ENCODE data around the gene GRM8. TPM values are rescaled to one million over a fixed set of nuclear protein-coding genes. Genes with fewer than 3 reads are reported as not detected.

The GRM8 gene
- total and polyA plus RNA-seq, 4 donors = 0.28 to 4.9 (median 2.8) TPM

DNA sequence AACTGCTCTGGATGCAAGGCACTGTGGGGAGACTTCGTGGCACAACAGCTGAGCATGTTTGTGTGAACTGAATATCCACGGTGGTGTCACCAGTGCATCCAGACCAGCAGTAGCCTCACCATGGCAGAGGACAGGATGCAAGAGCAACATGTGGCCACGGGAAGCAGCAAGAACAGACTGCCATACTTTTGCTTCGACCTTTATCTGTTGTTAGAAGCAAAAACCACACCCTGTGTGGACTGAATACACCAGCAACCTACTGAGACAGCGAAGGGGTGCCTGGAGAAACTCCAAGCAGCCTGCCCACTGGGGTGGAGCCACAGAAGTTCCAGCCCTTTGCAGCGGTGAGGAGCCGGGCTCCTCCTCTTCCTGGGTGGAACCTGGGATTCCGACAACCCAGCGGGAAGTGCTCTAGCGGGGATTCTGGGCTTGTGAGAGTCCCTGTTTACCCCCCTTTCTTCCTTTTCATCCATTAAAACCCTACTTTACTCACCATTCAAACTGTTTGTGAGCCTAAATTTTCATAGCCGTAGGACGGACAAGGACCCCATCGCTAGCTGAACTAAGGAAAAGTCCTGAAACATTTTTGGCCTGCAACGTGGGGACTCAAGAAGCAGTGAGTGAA lies 584.9 kb downstream of the GRM8 start (continued):
- TF ChIP-seq, protein P1, sequence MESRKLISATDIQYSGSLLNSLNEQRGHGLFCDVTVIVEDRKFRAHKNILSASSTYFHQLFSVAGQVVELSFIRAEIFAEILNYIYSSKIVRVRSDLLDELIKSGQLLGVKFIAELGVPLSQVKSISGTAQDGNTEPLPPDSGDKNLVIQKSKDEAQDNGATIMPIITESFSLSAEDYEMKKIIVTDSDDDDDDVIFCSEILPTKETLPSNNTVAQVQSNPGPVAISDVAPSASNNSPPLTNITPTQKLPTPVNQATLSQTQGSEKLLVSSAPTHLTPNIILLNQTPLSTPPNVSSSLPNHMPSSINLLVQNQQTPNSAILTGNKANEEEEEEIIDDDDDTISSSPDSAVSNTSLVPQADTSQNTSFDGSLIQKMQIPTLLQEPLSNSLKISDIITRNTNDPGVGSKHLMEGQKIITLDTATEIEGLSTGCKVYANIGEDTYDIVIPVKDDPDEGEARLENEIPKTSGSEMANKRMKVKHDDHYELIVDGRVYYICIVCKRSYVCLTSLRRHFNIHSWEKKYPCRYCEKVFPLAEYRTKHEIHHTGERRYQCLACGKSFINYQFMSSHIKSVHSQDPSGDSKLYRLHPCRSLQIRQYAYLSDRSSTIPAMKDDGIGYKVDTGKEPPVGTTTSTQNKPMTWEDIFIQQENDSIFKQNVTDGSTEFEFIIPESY (IDR thresholded peaks at IDR 0.05) = no peak

DNA sequence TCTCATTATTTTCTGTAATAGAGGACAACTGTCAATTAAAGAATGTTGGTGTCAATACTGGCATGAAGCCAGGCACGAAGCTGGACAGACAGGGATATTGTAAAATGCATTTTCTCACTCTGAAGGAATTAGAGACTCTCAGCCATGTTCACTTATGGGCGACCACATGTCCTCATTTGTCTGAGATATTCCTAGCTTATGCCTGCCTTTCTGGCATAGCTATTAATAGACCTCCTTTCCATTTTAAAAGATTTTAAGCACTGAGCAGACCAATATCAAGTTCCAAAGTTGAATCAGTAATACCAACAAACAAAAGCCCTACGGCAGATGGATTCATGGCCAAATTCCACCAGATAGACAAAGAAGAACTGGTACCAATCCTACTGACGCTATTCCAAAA lies 589.9 kb downstream of the GRM8 start:
- Histone ChIP-seq H3K36me3 (ENCODE audit: control insufficient read depth in 4 of 4, insufficient read depth in 3 of 4, low read depth in 1 of 4, low read length in 3 of 4) (no peaks in the 10 kb centered on the region), H3K27ac (ENCODE audit: low read depth in 1 of 2, low read length in 2 of 2) (no peak overlapping the region), H3K27me3 (ENCODE audit: control insufficient read depth in 4 of 4, insufficient read depth in 4 of 4, low read length in 3 of 4) (no peaks in the 10 kb centered on the region), H3K4me3 (ENCODE audit: low read depth in 1 of 3, low read length in 3 of 3) (no peak overlapping the region), H3K9ac (ENCODE audit: low read depth in 1 of 2, low read length in 2 of 2) (no peak overlapping the region), H3K4me1 (ENCODE audit: control insufficient read depth in 4 of 4, insufficient read depth in 4 of 4, low read length in 3 of 4) (no peaks in the 10 kb centered on the region), H3K9me3 (ENCODE audit: control insufficient read depth in 4 of 4, low read length in 3 of 4) (no peaks in the 10 kb centered on the region)
- no peak for TF ChIP-seq RXRA (IDR thresholded peaks at IDR 0.05)
- no peak for DNase-seq (ENCODE audit: low spot score)
- WGBS = 63% methylated on average over 4 of the region's 4 CpGs

DNA sequence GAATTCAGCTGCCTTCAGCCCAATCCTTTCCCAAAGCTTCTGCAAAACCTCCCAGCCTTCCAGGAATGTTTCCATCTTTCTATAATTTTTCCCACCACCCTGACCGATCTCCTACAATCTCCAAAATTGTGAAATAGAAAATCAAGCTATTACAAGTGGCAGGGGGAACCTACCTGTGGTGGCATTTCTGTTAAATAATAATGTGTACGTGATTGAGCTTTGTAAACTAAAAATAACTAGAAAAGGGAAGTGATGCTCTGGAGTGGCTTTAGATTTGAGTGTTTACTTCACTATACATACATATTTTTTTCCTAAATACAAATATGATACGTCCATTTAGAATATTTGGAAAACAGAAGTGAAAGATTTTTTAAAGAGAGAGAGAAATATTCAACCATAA lies 593.6 kb downstream of the GRM8 start:
- H3K27ac ChIP-seq (ENCODE audit: low read depth in 1 of 2, low read length in 2 of 2) = no peak overlapping the region
- DNase-seq (ENCODE audit: low spot score) = no peak
- no peaks in the 10 kb centered on the region for H3K36me3 ChIP-seq (ENCODE audit: control insufficient read depth in 4 of 4, insufficient read depth in 3 of 4, low read depth in 1 of 4, low read length in 3 of 4)
- TF ChIP-seq, protein P2, sequence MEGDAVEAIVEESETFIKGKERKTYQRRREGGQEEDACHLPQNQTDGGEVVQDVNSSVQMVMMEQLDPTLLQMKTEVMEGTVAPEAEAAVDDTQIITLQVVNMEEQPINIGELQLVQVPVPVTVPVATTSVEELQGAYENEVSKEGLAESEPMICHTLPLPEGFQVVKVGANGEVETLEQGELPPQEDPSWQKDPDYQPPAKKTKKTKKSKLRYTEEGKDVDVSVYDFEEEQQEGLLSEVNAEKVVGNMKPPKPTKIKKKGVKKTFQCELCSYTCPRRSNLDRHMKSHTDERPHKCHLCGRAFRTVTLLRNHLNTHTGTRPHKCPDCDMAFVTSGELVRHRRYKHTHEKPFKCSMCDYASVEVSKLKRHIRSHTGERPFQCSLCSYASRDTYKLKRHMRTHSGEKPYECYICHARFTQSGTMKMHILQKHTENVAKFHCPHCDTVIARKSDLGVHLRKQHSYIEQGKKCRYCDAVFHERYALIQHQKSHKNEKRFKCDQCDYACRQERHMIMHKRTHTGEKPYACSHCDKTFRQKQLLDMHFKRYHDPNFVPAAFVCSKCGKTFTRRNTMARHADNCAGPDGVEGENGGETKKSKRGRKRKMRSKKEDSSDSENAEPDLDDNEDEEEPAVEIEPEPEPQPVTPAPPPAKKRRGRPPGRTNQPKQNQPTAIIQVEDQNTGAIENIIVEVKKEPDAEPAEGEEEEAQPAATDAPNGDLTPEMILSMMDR (IDR thresholded peaks at IDR 0.05; ENCODE audit: low read depth, low read length, missing input control) = no peak
- no peak for TF ChIP-seq NR2F2 (IDR thresholded peaks at IDR 0.05)
- no peak for TF ChIP-seq GABPA (IDR thresholded peaks at IDR 0.05 in 1 of 2, conservative IDR thresholded peaks at IDR 0.05 in 1 of 2)
- TF ChIP-seq EGR1 (IDR thresholded peaks at IDR 0.05; ENCODE audit: low read depth in 2 of 2) = no peak
- TF ChIP-seq HNF4A (conservative IDR thresholded peaks at IDR 0.05) = no peak
- TF ChIP-seq, protein P1 (IDR thresholded peaks at IDR 0.05) = no peak
- TF ChIP-seq, protein P3, sequence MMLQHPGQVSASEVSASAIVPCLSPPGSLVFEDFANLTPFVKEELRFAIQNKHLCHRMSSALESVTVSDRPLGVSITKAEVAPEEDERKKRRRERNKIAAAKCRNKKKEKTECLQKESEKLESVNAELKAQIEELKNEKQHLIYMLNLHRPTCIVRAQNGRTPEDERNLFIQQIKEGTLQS (IDR thresholded peaks at IDR 0.05) = no peak
- no peak for TF ChIP-seq FOXA1 (IDR thresholded peaks at IDR 0.05)
- no peak for TF ChIP-seq SP1 (IDR thresholded peaks at IDR 0.05)
- TF ChIP-seq JUND (IDR thresholded peaks at IDR 0.05) = no peak
- TF ChIP-seq RXRA (IDR thresholded peaks at IDR 0.05) = no peak
- TF ChIP-seq, protein P4, sequence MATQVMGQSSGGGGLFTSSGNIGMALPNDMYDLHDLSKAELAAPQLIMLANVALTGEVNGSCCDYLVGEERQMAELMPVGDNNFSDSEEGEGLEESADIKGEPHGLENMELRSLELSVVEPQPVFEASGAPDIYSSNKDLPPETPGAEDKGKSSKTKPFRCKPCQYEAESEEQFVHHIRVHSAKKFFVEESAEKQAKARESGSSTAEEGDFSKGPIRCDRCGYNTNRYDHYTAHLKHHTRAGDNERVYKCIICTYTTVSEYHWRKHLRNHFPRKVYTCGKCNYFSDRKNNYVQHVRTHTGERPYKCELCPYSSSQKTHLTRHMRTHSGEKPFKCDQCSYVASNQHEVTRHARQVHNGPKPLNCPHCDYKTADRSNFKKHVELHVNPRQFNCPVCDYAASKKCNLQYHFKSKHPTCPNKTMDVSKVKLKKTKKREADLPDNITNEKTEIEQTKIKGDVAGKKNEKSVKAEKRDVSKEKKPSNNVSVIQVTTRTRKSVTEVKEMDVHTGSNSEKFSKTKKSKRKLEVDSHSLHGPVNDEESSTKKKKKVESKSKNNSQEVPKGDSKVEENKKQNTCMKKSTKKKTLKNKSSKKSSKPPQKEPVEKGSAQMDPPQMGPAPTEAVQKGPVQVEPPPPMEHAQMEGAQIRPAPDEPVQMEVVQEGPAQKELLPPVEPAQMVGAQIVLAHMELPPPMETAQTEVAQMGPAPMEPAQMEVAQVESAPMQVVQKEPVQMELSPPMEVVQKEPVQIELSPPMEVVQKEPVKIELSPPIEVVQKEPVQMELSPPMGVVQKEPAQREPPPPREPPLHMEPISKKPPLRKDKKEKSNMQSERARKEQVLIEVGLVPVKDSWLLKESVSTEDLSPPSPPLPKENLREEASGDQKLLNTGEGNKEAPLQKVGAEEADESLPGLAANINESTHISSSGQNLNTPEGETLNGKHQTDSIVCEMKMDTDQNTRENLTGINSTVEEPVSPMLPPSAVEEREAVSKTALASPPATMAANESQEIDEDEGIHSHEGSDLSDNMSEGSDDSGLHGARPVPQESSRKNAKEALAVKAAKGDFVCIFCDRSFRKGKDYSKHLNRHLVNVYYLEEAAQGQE (IDR thresholded peaks at IDR 0.05) = no peak
- no peak for TF ChIP-seq YY1 (IDR thresholded peaks at IDR 0.05)
- TF ChIP-seq HNF4G (IDR thresholded peaks at IDR 0.05) = no peak
- TF ChIP-seq, protein P5, sequence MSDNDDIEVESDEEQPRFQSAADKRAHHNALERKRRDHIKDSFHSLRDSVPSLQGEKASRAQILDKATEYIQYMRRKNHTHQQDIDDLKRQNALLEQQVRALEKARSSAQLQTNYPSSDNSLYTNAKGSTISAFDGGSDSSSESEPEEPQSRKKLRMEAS (IDR thresholded peaks at IDR 0.05) = no peak
- no peak for TF ChIP-seq TAF1 (conservative IDR thresholded peaks at IDR 0.05)
- no peaks in the 10 kb centered on the region for H3K4me1 ChIP-seq (ENCODE audit: control insufficient read depth in 4 of 4, insufficient read depth in 4 of 4, low read length in 3 of 4)
- no peaks in the 10 kb centered on the region for H3K27me3 ChIP-seq (ENCODE audit: control insufficient read depth in 4 of 4, insufficient read depth in 4 of 4, low read length in 3 of 4)
- H3K9me3 ChIP-seq (ENCODE audit: control insufficient read depth in 4 of 4, low read length in 3 of 4) = no peaks in the 10 kb centered on the region
- WGBS = 81% methylated on average over 3 of the region's 3 CpGs
- no peak overlapping the region for H3K9ac ChIP-seq (ENCODE audit: low read depth in 1 of 2, low read length in 2 of 2)
- no peak overlapping the region for H3K4me3 ChIP-seq (ENCODE audit: low read depth in 1 of 3, low read length in 3 of 3)
